Fibroblast of villous mesenchyme (primary cell): ENCODE measurements around the gene AGAP2. TPM values are rescaled to one million over a fixed set of nuclear protein-coding genes. Genes with fewer than 3 reads are reported as not detected.

Experiments
- DNase-seq: peaks from one replicate; pipeline ENCODE4 v3.0.0-alpha.2; 2010; ENCODE audit warnings: low read depth
- H3K4me3 ChIP-seq: 2 replicates; pipeline ENCODE4 v1.5.1; 2011; ENCODE audit warnings: low read depth, mild to moderate bottlenecking, low read length
- CTCF ChIP-seq: IDR thresholded peaks from 2 replicates; pipeline ENCODE4 v1.5.1; 2012; ENCODE audit warnings: low read depth, mild to moderate bottlenecking, low read length; ENCODE audit not compliant: insufficient read depth
- total RNA-seq: library from RNA; depleted of rRNA; stranded (reverse); fragments of >200 nt; gene quantifications from 2 replicates; pipeline ENCODE4 v1.2.3, GENCODE V29; 2012

AGAP2 gene
- 0.32 and 0.43 TPM in 2 replicates for total RNA-seq

- TF ChIP-seq CTCF = no peak
- peak within 1 kb of the TSS; percentile 15 for H3K4me3 ChIP-seq
- DNase-seq = no peak
These were observed at the start of gene AGAP2 for GRCh38 chr12:57738661-57739237. Gene AGAP2 (minus strand): TSS chr12:57738742. CDS start chr12:57738246, 496 bp downstream.

GRCh38 chr12:57783861-57784260 is 45.3 kb upstream of the AGAP2 start:
- no peak for DNase-seq
- TF ChIP-seq CTCF = no peak
- no peak overlapping the region for H3K4me3 ChIP-seq

GRCh38 chr12:57783466-57783801 is 44.9 kb upstream of the AGAP2 start:
- no peak for TF ChIP-seq CTCF
- H3K4me3 ChIP-seq = peak overlapping the region; percentile 72
- no peak for DNase-seq

- DNase-seq = peak; percentile 95
These were observed 44.3 kb upstream of the AGAP2 start, which contains the start of gene TSFM for GRCh38 chr12:57782608-57783465. Gene TSFM (plus strand): TSS chr12:57782787. CDS start chr12:57782802, 15 bp downstream.

GRCh38 chr12:57782243-57782607 is 43.7 kb upstream of the AGAP2 start:
- TF ChIP-seq CTCF = no peak
- no peak for DNase-seq
- no peak overlapping the region for H3K4me3 ChIP-seq

More at GRCh38 chr12:57782608-57783465, 44.3 kb upstream of the AGAP2 start, which contains the start of gene TSFM:
- H3K4me3 ChIP-seq = peak within 1 kb of the TSS; percentile 72
- peak; percentile 91 for TF ChIP-seq CTCF

- no peak overlapping the region for H3K4me3 ChIP-seq
- DNase-seq = no peak
- no peak for TF ChIP-seq CTCF
These were observed 43.3 kb upstream of the AGAP2 start for GRCh38 chr12:57781801-57782200.
